Activated CD4-positive, alpha-beta T cell treated with anti-CD3 and anti-CD28 coated beads for 24 hours (primary cell): Measurements from ENCODE around the gene RRAGD.

Experiments
- DNase-seq, 2 donors: peaks; one replicate each; pipeline ENCODE4 v3.0.0-alpha.2; 2020; ENCODE audit warnings: low read depth in 2 of 2

RRAGD gene

GRCh38 chr6:89412071-89413005 lies at the start of gene RRAGD:
Gene RRAGD, minus strand, starts transcription at chr6:89412273. Its CDS starts 280 bp downstream, at chr6:89411993.
- DNase-seq: peak in 1 of 2 donors; percentile 43

GRCh38 chr6:89460713-89461112 lies 48.6 kb upstream of the RRAGD start:
- DNase-seq: no peak

- no peak for DNase-seq
Observed at GRCh38 chr6:89459501-89459900, 47.4 kb upstream of the RRAGD start.

GRCh38 chr6:89458704-89459103 lies 46.6 kb upstream of the RRAGD start:
- DNase-seq: no peak

GRCh38 chr6:89454300-89454699 lies 42.2 kb upstream of the RRAGD start:
- DNase-seq: no peak

GRCh38 chr6:89452281-89452680 lies 40.2 kb upstream of the RRAGD start:
- DNase-seq: no peak

- no peak for DNase-seq
Observed at GRCh38 chr6:89449193-89449592, 37.1 kb upstream of the RRAGD start.

GRCh38 chr6:89443658-89444057 lies 31.6 kb upstream of the RRAGD start:
- no peak for DNase-seq

- DNase-seq: no peak
Observed at GRCh38 chr6:89440200-89440599, 28.1 kb upstream of the RRAGD start.

GRCh38 chr6:89439014-89439413 lies 26.9 kb upstream of the RRAGD start:
- no peak for DNase-seq

GRCh38 chr6:89438248-89438647 lies 26.2 kb upstream of the RRAGD start:
- DNase-seq: no peak

- no peak for DNase-seq
Observed at GRCh38 chr6:89436226-89436625, 24.2 kb upstream of the RRAGD start.

GRCh38 chr6:89434954-89435353 lies 22.9 kb upstream of the RRAGD start:
- no peak for DNase-seq

GRCh38 chr6:89434150-89434499 lies 22.1 kb upstream of the RRAGD start:
- DNase-seq: no peak

- no peak for DNase-seq
Observed at GRCh38 chr6:89433252-89434149, 21.4 kb upstream of the RRAGD start.

GRCh38 chr6:89432875-89433251 lies 20.8 kb upstream of the RRAGD start, which contains the start of gene ANKRD6:
Gene ANKRD6, plus strand, starts transcription at chr6:89433152. Its CDS starts 133,825 bp downstream, at chr6:89566977.
- DNase-seq: peak; percentile 76 to 79

- DNase-seq: no peak
Observed at GRCh38 chr6:89430201-89430962, 18.3 kb upstream of the RRAGD start.

- DNase-seq: no peak
Observed at GRCh38 chr6:89416796-89417195, 4.7 kb upstream of the RRAGD start.

GRCh38 chr6:89415185-89415584 lies 3.1 kb upstream of the RRAGD start:
- DNase-seq: no peak

- DNase-seq: no peak
Observed at GRCh38 chr6:89414215-89414614, 2.1 kb upstream of the RRAGD start.

- no peak for DNase-seq
Observed at GRCh38 chr6:89413006-89413400, 930 bp upstream of the RRAGD start.
